DOHH2 (cell line): Measurements from ENCODE around the gene TMEM186.

Source experiments
- CTCF ChIP-seq: fragments of 200-600 bp; sonication (generic); IDR thresholded peaks from one replicate; pipeline ENCODE4 v1.5.1; 2014; ENCODE audit warnings: antibody characterized with exemption, mild to moderate bottlenecking, low read depth, low read length; ENCODE audit not compliant: poor library complexity, severe bottlenecking
- EZH2phosphoT487 ChIP-seq: fragments of 200-600 bp; sonication (generic); IDR thresholded peaks from 2 replicates; pipeline ENCODE4 v1.6.1; 2017; ENCODE audit warnings: borderline replicate concordance, mild to moderate bottlenecking, antibody characterized with exemption, low read length, moderate library complexity, mixed read lengths

DNA sequence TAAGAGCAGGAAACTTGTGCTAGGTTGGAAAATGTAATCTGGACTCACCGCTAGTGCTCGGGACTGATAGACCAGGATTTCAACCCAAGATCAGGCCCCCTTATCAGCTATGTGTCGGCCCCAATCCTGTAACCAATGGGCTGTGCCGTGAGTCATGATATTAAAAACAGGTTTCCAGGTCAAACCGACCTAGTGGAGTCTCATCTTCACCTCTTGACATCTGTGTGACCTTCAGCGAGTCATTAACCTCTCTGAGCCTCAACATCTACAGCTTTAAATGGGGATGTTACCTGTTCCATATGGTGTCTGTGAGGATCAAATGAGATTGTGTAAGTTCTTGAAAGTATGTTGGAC lies 712 bp upstream of the TMEM186 start:
- TF ChIP-seq EZH2phosphoT487 (no peak), CTCF (no peak)
